Measurements from ENCODE around the gene ZBTB40.

ZBTB40 gene

GRCh38 chr1:22472596-22472995 lies 20.9 kb downstream of the ZBTB40 start:
- DNase-seq, result no peak

DNA sequence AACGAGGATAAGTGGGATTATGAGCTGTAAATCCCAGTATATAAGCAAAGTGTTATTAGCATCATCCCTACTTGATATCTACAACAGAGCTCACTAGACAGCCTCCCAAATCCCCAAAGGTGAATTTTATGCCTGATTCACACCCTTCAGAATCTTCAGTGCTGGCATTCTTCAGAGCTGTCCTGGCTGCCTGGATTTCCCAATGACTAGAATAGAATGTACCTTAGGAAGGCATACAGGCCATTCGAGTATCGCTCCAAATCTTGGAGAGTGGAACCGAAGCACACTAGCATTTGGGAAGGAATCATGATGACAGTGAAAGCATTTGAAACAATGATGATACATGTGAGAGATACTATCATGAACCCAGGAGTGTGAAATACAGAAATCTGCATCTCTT lies 22.3 kb downstream of the ZBTB40 start:
- DNase-seq, result no peak

DNA sequence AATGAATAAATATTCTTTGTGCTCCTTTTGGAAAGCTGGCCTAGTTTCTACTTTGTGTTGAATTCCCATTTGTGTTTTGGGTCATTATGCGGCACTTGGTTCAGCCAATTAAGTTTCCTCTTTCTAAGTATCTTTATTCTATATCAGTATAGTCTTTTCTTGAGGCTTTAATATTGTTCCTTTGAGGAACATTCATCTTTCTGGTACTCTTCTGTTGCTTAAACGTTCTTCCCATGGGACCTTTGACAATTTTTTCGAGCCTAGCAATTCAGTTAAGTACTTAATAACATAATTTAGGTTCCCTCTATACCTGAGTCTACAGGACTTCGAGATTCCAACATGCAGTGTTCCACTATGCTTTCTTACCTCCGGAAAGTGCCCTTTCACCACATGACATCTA lies 24.9 kb downstream of the ZBTB40 start:
- no peak for DNase-seq

GRCh38 chr1:22483121-22483520 lies 31.5 kb downstream of the ZBTB40 start:
- no peak for DNase-seq

- no peak for DNase-seq
Measured at GRCh38 chr1:22484706-22485345, 33.2 kb downstream of the ZBTB40 start.

DNA sequence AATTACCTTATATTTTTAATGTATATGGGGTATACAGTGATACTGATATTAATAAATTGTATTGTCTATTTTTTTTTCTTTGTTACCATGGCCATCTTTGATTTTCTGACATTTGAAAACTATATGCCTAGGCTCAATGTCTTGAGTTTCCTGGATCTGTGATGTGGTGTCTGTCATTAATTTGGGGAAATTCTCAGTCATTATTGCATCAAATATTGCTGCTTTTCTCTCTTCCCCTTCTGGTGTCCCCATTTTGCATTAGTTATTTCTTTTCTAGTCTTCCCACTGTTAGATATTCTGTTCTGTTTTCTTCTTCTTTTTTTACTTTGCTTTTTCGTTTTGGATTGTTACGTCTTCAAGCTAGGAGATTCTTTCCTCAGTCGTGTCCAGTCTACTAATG lies 33.8 kb downstream of the ZBTB40 start:
- no peak for DNase-seq

DNA sequence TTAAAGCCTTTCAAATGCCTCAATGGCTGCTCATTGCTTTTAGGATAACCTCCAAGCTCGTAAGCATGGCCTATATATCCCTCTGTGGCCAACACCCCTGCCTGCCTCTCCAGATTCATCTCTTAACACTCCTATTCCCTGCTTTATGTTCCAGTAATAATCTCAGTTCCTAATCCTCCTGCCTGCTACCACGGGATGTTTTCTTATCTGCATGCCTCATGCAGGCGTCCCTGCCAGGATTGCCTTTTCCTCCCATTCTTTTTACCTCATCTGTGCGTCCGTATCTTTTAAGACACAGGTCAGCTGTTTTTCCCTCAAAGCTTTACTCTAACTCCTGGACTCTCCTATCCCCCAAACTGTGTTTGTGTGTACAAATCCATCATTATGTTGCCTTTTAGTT lies 36.1 kb downstream of the ZBTB40 start:
- no peak for DNase-seq

- DNase-seq, result no peak
Measured at GRCh38 chr1:22488319-22488718, 36.7 kb downstream of the ZBTB40 start.

DNA sequence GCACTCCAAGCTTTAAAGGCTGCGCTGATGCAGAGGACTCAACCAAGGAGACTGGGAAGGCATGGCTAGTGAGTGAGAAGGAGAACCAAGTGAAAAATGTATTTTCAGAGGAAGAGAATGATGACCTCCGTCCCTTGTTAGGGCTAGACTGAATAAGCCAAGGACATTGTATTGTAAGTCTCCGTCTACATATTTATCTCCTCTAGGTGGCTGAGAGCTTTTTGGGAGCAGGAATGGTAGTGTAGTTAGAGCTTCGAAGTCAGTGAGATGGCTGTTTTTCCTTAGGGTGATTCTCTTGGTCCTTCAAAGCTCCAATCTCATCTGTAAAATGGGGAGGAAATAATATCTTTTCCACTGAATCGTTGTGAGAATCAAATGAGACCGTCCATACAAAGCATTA lies 37.6 kb downstream of the ZBTB40 start:
- no peak for DNase-seq

DNA sequence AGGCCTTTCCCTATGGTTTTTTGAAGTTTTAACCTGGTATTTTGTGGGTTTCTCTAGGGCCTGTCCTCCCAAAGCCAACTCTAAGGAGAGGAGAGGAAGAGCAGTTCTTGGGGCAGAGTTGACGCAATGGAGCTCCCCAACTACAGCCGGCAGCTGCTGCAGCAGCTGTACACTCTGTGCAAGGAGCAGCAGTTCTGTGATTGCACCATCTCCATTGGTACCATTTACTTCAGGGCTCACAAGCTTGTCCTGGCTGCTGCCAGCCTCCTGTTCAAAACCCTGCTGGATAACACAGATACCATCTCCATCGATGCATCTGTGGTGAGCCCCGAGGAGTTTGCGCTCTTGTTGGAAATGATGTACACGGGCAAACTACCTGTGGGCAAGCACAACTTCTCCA lies 38.2 kb downstream of the ZBTB40 start:
- DNase-seq, result no peak

- no peak for DNase-seq
Measured at GRCh38 chr1:22490309-22490708, 38.7 kb downstream of the ZBTB40 start.

DNA sequence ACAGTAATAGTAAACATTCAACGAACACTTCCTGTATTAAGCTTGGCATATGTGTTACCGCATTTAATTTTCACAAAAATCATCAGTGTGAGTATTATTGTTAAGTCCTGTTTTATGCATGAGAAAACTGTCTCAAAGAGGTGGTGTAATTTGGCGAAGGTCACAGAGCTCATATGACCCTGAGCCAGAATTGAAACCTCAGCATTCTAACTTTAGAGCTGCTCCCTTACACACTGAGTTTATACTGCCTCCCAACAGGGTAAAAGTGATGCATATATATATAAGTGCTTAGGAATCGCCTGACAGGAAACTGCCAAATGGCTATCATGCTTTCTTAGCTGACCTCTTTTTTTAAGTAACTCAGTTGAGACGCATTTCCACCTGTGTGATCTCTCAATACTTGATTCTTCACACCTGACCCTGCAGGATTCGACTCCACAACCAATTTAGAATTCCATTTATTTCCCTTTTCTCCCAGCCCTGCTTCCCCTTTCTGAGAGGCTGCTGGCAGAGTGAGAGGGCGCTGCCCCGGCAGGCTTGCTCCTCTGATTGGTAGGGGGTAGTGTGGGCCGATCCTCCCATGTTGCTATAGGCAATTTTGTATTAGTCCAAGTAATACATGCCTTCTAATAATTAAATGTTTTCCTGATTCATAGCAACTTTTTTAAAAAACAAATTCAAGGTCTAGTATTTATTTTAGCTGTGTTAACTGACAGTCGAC lies 40.5 kb downstream of the ZBTB40 start:
- no peak for DNase-seq

- DNase-seq, result no peak
Measured at GRCh38 chr1:22494144-22494543, 42.5 kb downstream of the ZBTB40 start.

DNA sequence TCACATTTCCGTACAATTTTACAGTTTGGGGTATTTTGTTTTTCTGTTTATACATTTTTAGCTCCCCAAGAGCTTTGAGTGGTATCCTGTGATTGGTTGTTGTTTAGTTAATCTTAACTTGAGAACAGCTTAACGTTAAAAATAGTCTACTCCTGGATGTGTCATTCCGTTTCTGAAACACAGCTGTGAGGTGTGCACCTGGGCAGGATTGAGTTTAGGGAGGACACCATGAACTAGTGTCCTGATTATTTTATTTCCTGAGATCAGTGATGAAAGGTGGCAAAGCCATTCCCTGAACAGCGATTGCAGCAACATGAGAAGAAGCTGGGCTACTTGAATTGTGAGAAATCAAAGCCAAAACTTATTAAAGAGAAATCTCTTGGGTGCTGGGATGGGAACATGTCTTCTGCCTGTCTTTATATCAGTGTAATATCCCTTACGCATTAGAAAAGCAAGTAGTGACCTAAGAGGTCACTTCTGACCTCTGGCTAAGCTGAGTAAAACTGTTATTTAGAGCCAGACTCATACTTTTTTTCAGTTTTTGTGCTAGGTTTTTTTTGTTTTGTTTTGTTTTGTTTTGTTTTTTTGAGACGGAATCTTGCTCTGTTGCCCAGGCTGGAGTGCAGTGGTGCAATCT lies 43.4 kb downstream of the ZBTB40 start:
- DNase-seq, result no peak

DNA sequence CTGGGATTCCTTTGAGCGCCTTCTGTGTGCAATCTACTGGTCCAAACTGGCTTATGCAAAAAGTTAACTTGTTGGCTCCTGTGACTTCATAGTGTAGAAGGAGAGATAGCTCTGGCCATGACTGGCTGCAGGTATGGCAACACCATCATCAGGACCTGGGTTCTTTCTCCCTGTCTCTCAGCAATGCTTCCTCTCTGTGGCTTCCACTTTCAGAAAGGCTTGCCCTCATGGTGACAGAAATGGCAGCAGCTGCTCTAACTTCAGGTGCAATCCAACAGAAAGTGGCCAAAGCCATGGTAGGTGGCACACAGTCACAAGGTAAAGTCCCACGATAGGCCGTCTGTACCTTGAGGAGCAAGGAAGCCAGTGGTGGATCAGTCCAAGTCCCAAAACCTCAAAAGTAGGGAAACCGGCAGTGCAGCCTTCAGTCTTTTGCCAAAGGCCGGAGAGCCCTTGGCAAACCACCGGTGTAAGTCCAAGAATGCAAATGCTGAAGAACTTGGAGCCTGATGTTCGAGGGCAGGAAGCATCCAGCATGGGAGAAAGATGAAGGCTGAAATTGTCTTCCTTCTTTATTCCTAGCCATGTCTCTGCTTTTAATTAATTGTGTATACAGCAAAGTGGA lies 45.0 kb downstream of the ZBTB40 start:
- no peak for DNase-seq

DNA sequence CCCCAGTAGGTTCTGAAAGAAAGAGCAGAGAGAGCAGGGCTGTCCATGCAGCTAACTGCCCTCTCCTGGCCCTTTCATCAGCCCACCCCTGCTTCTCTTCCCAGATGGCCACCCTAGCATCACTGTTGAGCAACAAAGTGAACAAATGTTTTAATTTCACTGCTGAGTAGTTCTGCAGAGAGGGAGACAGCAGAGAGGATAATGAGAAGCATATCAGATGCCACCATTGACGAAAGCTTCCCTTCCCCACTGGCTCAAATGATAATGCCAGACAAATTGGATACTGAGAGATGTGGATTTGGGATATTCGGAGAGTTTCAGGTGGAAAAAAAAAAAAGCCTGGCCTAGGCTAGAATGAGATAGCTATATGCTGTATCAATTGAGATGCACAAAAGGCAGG lies 46.8 kb downstream of the ZBTB40 start:
- no peak for DNase-seq

GRCh38 chr1:22500058-22500457 lies 48.4 kb downstream of the ZBTB40 start:
- DNase-seq, result no peak

DNA sequence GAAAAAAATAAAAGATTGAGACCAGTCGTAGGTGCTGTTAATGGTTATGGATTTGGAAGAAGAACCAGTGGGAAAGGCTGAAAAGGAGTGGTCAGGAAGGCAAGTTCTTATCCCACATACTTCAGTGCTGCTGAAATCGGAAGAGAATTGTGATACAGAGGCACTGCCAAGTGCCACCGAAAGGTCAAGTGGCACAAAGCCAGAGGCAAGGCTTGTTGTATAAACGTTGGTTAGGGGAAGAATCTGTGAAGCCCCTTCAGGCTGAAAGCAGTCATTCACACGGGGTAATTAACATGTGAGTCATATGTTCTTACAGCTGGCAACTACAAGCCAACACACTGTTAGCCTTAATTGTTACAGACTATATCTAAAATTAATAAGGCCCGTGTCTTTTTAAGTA lies 48.8 kb downstream of the ZBTB40 start:
- peak; percentile 81 for DNase-seq

GRCh38 chr1:22502202-22502601 lies 50.6 kb downstream of the ZBTB40 start:
- DNase-seq, result no peak

DNA sequence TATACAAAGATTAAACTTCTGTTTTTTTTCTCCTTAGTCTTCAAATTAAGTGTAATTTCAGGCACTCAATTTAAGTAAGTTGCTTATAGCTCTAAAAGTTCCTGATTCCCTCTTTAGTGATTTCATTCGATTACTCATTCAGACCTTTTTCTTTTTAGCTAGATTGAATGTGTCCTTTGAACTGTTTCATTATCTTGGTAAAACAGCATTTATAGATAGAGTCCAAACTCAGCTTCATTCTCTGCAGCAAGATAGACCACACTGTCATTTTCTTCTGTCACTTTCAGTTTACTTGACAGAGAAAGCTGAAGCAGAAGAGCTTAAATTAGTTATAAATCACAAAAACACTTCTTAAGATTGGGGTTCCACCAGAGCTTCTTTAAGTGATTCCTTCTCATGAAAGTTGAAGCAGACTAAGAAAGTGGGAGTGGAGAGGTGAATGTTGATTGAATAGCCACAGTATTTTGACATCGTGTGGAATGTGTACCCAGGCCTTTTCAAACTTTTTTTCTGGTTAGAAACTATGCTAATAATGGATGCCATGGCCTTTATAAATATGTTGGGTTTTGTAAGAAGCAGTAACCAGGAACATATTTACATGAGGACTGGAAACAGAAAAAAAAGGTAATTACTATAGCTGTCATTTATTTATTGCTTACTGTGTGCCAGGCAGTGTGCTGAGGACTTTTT lies 52.2 kb downstream of the ZBTB40 start:
- no peak for DNase-seq

- DNase-seq, result no peak
Measured at GRCh38 chr1:22506130-22506692, 54.6 kb downstream of the ZBTB40 start.

DNA sequence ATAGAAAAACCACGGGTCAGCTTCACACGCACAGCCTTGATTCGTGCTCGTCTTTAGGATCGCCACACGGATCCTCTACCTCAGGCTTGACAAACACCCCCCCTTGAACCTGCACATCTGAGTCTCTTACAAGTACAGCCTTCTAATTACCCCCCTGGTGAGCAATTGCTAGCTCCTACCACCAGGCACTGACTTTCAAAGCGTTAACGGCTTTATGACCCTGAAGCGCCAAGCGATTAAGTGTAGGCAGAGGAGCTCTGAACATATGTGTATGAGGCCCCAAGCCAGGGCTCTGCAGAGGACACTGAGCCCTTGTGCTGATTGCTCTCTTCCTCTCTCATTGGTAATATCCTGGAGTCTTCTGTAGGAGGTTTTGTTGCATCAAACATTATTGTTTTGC lies 55.9 kb downstream of the ZBTB40 start:
- DNase-seq, result peak; percentile 86

DNA sequence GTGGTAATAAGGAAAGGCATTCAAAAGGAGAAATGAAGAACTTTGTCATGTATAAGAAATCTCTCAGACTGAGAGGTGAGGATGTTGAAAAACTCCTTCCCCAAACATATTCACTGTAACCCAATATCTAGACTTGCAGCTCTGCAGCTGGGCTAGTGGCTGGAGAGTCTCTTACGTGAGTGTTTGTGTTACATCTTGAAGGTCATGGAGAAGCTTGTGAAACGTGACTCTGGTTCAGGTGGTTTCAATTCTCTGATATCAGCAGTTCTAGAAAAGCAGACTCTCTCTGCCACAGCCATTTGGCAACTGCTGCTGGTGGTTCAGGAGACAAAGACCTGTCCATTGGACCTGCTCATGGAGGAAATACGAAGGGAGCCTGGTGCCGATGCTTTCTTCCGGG lies 56.7 kb downstream of the ZBTB40 start:
- DNase-seq, result peak; percentile 87

Measured in NCI-H2171 treated with DMSO at 0.1 percent for 48 hours (cell line).